OCI-LY7 (cell line): Measurements from ENCODE around the gene DCAF8.

Experiments used
- CTCF ChIP-seq: fragments of 200-600 bp; sonication (generic); conservative IDR thresholded peaks from 2 replicates; pipeline ENCODE4 v1.5.1; 2014; ENCODE audit warnings: mild to moderate bottlenecking, antibody characterized with exemption, low read length, moderate library complexity, mixed read lengths
- EZH2phosphoT487 ChIP-seq: fragments of 200-600 bp; sonication (generic); IDR thresholded peaks from 2 replicates; pipeline ENCODE4 v1.6.1; 2018; ENCODE audit warnings: low read depth, borderline replicate concordance, mild to moderate bottlenecking, mixed run types, antibody characterized with exemption, low read length, moderate library complexity, mixed read lengths

- TF ChIP-seq CTCF, result no peak
- no peak for TF ChIP-seq EZH2phosphoT487
These were observed 2.5 kb upstream of the DCAF8 start for GRCh38 chr1:160264795-160265307.
